Smooth muscle cell of the coronary artery (primary cell): Measurements from ENCODE around the gene DSPP. TPM values are rescaled to one million over a fixed set of nuclear protein-coding genes. Genes with fewer than 3 reads are reported as not detected.

ENCODE experiments used
- total RNA-seq: library from RNA; depleted of rRNA; stranded (reverse); fragments of >200 nt; gene quantifications from 2 replicates; pipeline ENCODE4 v1.2.3, GENCODE V29; 2014; ENCODE audit warnings: low replicate concordance

The DSPP gene
- total RNA-seq, result not detected in 2 replicates

DNA sequence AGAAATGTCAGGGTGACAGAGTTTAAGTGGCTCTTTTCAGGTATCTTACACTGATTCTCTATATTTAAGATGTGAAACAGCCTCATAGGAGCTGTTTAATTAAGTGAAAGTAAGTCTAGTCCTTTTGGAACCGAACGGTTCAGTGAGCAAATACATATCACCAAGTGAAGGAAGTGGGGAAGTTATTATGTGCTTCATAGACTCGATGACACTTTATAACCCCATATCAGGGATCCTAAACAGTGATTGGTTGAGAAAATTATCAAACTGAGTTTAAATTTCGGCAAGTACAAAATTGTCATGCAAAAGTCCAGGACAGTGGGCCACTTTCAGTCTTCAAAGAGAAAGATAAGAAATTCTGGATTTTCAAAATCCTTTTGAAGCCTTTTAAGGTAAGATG lies at the start of gene DSPP:
Gene DSPP (plus strand): TSS at position 301 of the 400 bp plus-strand sequence. CDS start 2,380 bp downstream, outside the sequence.

DNA sequence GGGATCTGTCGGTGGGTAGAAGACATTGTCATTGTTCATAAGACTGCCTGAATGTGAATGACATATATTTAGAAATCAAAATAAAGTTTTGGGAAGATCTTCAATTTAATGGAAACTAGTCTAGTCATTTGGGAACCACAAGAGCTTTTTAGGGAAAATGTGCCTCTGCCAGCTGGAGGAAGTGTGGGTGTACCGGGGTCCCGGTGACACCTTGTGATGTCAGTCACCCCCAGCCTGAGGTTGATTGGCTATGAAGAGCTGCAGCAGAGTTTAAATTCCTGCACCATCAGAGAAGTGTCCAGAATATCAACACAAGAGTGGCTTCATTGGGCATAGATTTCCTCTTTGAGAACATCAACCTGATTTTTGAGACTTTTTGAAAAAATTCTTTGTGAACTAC lies 41.7 kb downstream of the DSPP start, which contains the start of gene DMP1:
Gene DMP1 (plus strand): TSS at position 301 of the 400 bp plus-strand sequence. CDS start 6,213 bp downstream, outside the sequence.

Other genes starting within 250 kb of the DSPP start
- gene HSD17B11, start 217.3 kb upstream of the DSPP start, total RNA-seq, result 19.4 and 21.6 TPM in 2 replicates
- gene NUDT9, start 186.0 kb upstream of the DSPP start, total RNA-seq, result 13.8 and 20.5 TPM in 2 replicates
- under 0.01 and 0.70 TPM in 2 replicates for gene SPARCL1, start 79.2 kb upstream of the DSPP start, total RNA-seq
- gene DMP1, start 41.8 kb downstream of the DSPP start, total RNA-seq, result not detected in 2 replicates
- gene IBSP, start 191.0 kb downstream of the DSPP start, total RNA-seq, result 0.90 TPM in 1 of 2 replicates, not detected in the other
- not detected in 2 replicates for gene MEPE, start 224.4 kb downstream of the DSPP start, total RNA-seq